HG02885 (cell line): ENCODE results near the gene GSG1L.
"Not testable (repeated sequence)": the region's sequence is repeated elsewhere in the genome, so short reads cannot be mapped to it uniquely, and the experiment has no call there.

Experiments used
- ATAC-seq: cut with Tn5 transposase; IDR thresholded peaks from one replicate; pipeline ENCODE4 v1.9.1; 2021; ENCODE audit warnings: mild to moderate bottlenecking; ENCODE audit not compliant: unreplicated experiment, poor library complexity

The GSG1L gene

DNA sequence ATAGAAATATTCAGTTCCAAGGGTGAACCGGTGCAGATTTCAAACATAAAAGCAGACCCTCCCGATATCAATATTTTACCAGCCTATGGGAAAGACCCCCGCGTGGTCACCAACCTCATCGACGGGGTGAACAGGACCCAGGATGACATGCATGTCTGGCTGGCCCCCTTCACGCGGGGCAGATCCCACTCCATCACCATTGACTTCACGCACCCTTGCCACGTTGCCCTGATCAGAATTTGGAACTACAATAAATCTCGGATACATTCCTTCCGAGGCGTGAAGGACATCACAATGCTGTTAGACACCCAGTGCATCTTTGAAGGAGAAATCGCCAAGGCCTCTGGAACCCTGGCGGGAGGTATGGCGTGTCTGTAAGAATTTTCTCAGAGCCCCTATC lies 313.6 kb downstream of the GSG1L start:
- ATAC-seq, result no peak

DNA sequence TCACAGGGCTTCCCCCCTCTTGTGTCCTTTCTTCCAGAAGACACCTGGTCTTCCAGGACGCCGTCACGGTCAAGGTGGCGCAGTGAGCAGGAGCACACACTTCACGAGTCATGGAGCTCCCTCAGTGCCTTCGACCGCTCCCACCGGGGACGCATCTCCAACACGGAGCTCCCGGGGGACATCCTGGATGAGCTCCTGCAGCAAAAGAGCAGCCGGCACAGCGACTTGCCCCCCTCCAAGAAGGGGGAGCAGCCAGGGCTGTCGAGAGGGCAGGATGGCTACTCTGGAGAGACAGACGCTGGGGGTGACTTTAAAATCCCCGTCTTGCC lies 314.0 kb downstream of the GSG1L start:
- no peak for ATAC-seq

DNA sequence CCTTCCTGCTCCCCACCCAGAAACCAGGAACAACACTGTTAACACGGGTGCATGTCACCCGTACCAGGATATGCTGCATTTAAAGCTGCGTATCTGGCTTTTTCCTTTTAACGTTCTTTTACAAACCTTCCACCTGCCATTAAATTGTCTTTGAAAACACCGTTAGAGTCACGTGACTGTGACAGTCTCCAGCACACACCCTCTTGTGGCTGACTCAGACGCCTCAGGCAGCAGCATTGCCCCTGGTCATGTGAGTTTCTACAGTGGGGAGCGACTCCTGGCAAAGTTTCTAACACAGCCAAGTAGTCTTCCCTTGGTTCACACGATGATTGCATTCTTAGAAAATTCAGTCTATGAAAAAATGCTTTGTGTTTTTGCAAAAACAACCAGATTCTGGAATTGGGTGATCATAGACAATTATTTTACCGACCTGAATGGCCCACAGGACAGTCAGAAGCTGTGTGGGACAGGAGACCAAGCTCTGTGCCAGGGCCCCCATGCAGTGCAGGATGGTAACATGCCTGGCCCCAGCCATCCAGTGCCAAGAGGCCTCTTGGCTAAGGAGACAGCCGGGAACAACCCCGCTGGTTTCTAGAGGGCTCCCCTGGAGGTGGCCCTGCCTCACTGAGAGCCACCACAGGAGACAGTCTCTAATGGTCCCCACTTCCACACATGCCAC lies 314.5 kb downstream of the GSG1L start:
- no peak for ATAC-seq

DNA sequence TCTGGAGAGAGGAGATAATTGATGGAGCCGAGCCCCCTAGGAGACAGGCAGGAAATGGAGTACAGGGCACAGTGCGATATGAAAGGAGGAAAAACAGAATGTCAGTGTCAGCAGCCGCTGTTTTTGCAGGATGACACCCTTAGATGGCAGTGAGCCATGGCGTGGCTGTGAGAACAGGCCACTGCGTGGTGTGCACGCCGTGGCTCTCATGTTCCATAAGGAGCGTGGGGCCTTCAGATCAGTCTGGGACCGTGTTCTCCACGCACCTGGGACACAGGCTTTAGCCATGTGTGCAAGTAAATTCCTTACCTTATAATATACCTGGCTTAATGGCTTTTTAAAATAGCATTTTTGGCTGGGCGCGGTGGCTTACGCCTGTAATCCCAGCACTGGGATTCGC lies 315.6 kb downstream of the GSG1L start:
- no peak for ATAC-seq

DNA sequence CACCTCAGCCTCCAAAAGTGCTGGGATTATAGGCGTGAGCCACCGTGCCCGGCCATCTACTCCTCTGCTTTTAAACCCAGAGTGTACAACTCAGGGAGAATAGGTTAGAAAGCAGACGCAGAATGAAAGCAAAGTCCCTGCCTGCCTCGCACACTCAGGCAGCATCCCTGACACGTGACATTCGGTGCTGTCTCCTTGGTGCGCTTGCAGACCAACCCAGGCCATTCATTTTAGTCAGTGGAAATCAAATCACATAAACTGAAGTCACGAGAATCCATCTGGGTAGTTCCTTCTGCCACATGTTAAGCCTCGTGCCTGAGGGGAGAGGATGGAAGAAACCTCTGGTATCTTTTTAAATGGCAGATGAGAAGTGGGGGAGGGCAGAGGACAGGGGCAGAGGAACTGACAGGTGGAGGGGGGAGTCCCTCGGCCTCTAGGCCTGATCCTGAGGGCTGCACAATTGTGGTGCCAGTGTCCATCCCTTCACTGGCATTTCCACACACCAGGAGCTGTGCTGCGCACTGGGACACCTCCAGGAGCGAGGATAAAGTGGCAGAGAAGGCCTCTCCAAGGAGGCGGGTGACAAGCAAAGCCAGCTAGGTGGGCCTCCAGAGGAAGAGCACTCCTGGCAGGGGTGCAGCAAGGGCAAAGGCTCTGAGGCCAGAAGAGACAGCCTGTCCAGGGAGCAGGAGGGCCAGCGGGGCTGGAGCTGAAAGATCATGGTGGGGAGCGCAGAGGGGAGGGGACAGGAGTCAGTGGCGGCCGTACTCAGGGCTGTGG lies 317.2 kb downstream of the GSG1L start:
- no peak for ATAC-seq

DNA sequence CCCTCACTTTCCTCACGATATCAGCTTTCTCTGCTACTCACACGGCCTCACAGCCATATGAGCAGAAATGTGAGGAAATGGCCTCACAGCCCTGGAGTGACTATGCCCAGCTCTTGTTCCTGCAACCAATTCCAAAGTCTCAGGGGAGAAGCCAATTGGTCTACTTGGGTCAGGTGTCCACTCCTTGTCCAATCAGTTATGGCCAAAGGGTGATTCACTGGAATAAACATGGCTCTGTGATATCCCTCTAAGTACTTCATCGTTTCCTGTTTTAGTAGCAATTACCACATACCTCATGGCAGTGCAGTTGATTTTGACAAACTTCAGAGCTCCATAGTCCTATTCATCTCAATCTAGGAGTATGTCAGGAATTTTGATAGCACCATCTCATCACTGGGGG lies 318.2 kb downstream of the GSG1L start:
- no peak for ATAC-seq

GRCh38 chr16:27743963-27744362 lies 319.6 kb downstream of the GSG1L start:
- ATAC-seq, result no peak

GRCh38 chr16:27743001-27743400 lies 320.5 kb downstream of the GSG1L start:
- not testable (repeated sequence) for ATAC-seq

- no peak for ATAC-seq
Measured at GRCh38 chr16:27742333-27742732, 321.2 kb downstream of the GSG1L start.

DNA sequence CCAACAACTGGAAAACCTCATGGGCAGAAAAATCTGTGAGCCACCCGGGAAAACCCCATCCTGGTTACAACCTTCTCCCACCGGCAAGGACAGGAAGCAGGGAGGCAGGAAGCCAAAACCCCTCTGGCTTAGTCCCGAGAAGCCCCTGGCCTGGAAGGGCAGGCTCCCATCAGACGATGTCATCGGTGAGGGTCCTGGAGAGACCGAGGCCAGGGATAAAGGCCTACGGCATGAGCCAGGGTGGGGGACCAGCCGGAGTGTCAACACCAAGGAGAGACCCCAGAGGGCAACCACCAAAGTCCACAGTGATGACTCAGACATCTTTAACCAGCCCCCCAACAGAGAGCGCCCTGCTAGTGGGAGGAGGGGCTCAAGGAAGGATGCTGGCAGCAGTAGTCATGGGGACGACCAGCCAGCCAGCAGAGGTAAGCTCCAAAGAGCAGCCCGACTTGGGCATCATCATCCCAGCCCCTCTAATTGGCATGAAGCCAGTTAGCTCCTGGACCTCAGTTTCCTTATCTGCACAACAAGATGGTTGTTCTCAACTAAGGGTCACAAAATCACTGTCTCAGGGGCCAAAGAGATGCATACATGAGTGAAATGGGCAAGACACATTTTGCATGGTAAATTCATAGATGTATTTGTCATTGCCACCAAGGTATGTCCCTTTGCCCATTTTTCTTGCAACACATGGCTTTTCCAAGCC lies 322.9 kb downstream of the GSG1L start:
- ATAC-seq, result no peak

DNA sequence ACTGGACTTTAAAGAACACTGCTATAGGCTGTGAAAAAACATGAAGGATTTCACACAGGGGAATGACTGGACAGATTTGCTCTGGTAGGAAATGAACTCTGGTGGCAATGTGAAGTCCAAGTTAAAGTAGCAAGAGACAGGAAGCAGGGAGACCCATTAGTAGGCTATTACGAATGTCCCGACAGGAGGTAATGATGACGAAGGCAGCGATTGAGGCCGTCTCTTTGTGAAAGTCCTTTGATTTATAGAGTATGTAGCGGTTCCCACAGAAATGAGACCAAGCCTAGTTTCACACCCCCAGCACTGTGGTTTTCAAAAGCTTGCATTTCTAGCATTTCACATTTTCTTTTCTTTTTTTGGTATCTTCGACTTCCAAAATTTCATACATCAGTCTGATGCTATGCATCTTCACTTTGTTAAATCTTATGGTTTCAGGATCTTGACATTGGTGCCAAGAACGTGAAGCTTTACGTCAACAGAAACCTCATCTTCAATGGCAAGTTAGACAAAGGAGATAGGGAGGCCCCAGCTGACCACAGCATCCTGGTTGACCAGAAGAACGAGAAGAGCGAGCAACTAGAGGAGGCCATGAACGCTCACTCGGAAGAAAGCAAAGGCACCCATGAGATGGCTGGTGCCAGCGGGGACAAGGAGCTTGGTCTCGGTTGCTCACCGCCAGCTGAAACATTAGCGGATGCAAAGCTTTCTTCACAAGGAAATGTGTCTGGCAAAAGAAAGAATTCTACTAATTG lies 323.7 kb downstream of the GSG1L start:
- no peak for ATAC-seq

- no peak for ATAC-seq
Measured at GRCh38 chr16:27738596-27738995, 324.9 kb downstream of the GSG1L start.
